Stimulated activated CD4-positive, alpha-beta T cell treated with anti-CD3 and anti-CD28 coated beads, Interleukin-15, amount 100 ng/mL, for 48 hours (primary cell): ENCODE data around the gene TSKU.
A peak's percentile ranks its signal among the peaks of the same experiment; 100 is the strongest.
"Not testable (repeated sequence)": the region's sequence is repeated elsewhere in the genome, so short reads cannot be mapped to it uniquely, and the experiment has no call there.

Experiments used
- DNase-seq, 2 donors: peaks; one replicate each; pipeline ENCODE4 v3.0.0-alpha.2; 2020; ENCODE audit warnings: low read depth in 2 of 2

The TSKU gene

DNA sequence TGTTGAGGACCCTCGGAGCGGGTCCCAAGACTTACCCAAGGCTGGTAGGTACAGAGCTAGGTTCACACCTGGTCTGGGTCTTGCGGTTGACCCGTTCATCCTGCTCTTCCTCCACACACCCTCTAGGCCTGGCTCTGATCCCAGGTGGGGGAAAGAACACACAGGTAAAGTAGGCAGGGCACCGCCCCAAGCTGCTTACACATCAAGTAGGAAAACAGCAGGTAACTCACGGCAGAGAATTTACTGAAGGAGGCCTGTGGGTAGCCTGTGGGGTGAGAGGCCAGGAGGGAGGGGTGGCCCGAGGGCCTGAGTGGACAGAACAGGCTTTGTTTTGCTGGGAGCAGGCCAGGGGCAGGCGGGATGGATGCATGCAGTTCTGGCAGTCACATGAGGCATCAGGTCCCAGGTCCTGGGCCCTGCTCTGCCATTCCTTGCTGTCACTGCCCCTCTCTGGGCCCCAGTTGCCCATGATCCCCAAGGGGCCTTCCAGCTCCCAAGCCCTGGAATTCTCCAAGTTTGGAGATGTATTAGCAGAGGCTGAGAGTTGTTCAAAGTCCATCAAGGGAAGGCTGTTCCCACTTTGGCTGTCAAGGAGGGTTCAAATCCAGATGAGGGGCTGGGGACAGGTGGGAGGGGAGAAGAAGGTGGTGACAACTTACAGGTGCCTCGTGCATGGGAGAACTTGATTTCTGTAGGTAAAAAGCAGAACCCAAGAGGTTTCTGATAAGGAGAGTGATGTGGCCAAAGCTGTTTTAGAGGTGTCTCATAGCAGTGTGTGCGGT lies 5.7 kb downstream of the TSKU start:
- no peak for DNase-seq

DNA sequence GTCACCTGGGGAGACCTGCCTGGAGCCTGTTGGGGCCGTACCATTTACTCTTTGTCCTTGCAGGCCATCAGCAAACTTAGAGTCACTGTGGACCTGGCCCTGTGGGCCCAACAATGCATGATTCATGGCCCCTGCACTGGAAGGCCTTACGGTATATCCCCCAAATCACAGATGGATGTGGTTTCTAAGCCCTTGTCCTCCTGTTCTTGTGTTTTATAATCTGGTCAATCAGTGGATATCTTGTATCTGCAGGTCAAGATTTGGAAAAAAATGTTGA lies 6.2 kb downstream of the TSKU start:
- DNase-seq = no peak

DNA sequence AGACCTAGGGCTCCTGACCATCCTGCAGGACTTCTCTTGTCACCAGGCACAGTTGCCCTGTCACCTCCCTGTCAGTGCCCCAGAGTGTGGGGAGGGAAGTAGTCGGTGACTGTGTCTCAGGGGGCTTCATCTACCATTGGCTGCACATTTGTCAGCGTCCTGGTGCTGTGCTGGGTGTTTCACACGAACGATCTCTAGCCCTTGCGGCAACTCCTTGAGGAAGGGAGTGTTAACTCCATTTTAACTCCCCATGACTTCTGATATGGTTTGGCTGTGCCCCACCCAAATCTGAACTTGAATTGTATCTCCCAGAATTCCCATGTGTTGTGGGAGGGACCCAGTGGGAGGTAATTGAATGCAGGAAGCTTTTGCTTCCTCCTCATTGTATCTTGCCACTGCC lies 7.1 kb downstream of the TSKU start:
- DNase-seq = no peak

DNA sequence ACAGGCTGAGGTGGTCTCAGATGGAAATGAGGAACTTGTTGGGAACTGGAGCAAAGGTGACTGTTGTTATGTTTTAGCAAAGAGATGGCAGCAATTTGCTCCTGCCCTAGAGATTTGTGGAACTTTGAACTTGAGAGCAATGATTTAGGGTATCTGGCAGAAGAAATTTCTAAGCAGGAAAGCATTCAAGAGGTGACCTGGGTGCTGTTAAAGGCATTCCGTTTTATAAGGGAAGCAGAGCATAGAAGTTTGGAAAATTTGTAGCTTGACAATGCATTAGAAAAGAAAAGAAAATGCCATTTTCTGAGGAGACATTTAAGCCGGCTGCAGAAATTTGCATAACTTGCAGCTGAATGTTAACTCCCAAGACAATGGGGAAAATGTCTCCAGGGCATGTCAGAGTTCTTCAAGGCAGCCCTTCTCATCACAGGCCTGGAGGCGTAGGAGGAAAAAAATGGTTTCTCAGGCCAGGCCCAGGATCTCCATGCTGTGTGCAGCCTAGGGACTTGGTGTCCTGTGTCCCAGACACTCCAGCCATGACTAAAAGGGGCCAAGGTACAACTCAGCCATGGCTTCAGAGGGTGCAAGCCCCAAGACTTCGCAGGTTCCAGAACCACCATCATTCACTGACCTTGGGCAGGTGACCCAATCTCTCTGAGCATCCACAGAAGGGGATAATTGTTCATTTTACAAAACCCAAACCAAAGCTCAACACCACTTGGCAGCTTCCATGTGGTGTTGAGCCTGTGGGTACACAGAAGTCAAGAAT lies 8.0 kb downstream of the TSKU start:
- DNase-seq = not testable (repeated sequence)

DNA sequence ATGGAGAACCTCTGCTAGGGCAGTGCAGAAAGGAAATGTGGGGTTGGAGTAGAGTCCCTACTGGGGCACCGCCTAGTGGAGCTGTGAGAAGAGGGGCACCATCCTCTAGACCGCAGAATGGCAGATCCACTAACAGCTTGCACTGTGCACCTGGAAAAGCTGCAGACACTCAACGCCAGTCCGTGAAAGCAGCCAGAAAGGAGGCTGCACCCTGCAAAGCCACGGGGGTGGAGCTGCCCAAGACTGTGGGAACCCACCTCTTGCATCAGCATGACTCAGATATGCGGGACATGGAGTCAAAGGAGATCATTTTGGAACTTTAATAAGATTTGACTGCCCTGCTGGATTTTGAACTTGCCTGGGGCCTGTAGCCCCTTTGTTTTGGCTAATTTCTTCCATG lies 8.7 kb downstream of the TSKU start:
- DNase-seq = no peak

DNA sequence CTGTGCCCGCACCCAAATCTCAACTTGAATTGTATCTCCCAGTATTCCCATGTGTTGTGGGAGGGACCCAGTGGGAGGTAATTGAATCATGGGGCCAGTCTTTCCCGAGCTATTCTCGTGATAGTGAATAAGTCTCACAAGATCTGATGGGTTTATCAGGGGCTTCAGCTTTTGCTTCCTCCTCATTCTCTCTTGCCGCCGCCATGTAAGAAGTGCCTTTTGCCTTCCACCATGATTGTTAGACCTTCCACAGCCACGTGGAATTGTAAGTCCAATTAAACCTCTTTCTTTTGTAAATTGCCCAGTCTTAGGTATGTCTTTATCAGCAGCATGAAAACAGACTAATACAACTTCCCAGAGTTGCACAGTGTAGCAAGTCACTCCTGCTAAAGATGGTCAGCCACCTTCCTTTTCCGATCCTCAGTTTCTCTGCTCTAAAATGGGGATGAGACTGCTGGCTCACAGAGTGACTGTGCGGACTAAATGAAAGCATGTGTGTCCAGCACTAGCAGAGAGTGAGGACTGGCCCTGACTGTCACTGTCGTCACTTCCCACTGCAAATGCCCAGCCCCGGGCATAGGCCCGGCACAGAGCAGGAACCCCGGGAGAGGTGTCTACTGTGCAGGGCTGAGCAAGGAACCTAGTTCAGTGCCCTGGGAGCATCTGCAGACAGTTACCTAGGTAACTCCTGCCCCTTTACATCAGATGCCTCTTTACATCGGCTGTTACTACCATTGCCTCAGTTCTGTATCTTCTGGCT lies 9.5 kb downstream of the TSKU start:
- DNase-seq = no peak

DNA sequence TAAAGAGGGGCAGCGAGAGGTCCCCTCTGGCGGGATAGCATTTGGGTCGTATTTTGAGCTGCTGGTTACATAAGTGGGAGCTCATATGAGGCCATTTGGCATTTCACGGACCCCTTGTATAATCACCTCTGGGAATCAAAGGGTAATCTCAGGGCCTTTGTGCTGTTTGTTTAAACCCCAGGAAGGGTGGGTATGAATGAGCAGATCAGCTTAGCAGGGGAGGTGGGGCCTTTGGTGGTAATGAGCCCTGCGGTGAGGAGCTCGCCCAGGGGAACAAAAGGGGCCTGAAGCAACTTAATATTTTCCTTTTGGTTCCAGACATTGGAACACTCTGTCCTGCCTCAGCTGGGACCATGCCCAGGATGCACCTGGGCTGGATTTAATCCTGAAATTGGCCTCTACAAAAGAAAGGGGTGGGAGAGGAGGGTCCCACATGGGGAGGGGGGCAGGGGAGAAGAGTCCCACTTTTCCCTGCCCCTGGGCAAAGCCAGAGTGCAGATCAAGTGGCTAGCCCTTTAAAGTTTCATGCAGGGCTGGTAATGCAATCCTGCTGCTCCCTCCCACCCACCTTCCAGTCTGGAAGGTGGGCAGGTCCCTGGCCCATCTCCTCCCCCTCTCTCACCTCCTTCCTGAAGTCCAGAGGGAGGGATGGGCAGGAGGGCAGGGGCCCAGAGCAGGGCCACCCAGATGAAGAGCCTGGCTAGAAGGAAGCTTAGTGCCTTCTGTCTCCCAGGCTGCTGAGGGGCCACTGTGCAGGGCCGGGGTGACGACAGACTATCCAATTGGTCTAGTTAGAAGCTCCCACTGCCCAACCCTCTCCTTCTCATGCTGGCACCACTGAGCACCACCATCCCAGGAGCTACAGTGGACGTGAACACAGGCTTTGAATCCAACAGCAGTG lies 10.5 kb downstream of the TSKU start:
- DNase-seq = no peak

DNA sequence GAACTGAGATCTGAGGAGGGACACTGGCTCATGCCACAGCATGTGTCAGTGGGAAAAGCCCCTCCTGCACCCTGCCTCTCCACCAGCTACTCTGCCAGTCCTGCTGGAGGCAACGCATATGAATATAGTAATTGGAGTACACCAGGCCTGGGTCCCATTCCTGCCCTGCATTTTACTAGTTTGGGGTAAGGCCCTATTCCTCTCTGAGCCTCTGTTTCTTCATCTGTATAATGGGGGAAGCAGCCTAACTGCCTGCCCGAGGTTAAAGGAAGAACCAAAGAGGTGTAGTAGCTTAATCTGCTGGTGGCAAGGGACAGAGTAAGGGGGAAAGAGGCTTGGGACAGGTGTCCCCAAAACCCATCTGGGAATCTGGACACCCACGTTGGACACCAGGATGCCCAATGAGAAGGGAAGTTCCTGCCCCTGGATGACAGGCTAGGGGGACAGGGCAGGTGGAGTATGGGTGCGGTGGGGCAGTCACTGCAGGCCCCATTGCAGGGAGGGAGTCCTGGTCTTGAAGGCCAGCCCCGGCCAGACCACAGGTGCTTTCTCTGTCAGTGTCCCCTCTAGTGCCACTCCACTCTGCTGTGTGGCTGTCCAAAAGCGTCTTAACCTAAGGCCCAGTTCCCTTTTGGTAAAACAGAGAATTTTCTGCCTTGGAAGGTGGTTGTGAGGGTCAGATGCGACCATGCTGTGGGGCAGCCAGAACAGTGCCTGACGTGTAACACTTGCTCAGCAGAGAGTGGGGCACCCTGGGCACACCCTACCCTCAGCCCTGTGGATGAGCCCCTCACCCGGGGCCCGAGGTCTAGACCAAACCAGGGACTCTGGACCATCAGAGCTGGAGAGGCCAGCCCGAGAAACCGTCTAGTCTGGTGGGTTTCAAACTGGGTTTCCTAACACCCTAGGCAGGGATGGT lies 11.5 kb downstream of the TSKU start:
- DNase-seq = no peak

DNA sequence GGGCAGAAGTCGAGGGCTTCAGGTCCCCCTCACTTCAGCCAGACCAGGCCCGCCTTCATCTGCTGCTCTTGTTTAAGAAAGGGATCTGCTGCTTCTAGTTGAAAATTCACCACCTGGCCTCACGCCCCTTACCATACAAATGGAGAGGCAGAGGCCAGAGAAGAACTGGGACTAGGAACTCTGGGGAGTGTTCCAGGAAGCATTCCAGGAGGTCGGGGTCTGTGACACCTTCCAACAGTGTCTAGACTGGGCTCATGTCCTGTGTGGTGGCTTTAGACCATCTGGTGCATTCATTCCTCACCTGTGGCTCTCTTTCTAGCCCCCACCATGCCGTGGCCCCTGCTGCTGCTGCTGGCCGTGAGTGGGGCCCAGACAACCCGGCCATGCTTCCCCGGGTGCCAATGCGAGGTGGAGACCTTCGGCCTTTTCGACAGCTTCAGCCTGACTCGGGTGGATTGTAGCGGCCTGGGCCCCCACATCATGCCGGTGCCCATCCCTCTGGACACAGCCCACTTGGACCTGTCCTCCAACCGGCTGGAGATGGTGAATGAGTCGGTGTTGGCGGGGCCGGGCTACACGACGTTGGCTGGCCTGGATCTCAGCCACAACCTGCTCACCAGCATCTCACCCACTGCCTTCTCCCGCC lies 12.3 kb downstream of the TSKU start:
- no peak for DNase-seq

DNA sequence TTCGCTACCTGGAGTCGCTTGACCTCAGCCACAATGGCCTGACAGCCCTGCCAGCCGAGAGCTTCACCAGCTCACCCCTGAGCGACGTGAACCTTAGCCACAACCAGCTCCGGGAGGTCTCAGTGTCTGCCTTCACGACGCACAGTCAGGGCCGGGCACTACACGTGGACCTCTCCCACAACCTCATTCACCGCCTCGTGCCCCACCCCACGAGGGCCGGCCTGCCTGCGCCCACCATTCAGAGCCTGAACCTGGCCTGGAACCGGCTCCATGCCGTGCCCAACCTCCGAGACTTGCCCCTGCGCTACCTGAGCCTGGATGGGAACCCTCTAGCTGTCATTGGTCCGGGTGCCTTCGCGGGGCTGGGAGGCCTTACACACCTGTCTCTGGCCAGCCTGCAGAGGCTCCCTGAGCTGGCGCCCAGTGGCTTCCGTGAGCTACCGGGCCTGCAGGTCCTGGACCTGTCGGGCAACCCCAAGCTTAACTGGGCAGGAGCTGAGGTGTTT lies 12.8 kb downstream of the TSKU start:
- no peak for DNase-seq

DNA sequence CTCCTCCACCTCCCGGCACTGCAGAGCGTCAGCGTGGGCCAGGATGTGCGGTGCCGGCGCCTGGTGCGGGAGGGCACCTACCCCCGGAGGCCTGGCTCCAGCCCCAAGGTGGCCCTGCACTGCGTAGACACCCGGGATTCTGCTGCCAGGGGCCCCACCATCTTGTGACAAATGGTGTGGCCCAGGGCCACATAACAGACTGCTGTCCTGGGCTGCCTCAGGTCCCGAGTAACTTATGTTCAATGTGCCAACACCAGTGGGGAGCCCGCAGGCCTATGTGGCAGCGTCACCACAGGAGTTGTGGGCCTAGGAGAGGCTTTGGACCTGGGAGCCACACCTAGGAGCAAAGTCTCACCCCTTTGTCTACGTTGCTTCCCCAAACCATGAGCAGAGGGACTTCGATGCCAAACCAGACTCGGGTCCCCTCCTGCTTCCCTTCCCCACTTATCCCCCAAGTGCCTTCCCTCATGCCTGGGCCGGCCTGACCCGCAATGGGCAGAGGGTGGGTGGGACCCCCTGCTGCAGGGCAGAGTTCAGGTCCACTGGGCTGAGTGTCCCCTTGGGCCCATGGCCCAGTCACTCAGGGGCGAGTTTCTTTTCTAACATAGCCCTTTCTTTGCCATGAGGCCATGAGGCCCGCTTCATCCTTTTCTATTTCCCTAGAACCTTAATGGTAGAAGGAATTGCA lies 13.5 kb downstream of the TSKU start:
- DNase-seq = no peak

DNA sequence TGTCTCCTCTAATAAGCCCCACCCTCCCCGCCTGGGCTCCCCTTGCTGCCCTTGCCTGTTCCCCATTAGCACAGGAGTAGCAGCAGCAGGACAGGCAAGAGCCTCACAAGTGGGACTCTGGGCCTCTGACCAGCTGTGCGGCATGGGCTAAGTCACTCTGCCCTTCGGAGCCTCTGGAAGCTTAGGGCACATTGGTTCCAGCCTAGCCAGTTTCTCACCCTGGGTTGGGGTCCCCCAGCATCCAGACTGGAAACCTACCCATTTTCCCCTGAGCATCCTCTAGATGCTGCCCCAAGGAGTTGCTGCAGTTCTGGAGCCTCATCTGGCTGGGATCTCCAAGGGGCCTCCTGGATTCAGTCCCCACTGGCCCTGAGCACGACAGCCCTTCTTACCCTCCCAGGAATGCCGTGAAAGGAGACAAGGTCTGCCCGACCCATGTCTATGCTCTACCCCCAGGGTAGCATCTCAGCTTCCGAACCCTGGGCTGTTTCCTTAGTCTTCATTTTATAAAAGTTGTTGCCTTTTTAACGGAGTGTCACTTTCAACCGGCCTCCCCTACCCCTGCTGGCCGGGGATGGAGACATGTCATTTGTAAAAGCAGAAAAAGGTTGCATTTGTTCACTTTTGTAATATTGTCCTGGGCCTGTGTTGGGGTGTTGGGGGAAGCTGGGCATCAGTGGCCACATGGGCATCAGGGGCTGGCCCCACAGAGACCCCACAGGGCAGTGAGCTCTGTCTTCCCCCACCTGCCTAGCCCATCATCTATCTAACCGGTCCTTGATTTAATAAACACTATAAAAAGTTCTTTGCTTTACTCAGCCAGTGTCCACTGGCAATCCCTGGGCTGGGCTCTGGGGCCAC lies 14.4 kb downstream of the TSKU start:
- no peak for DNase-seq

DNA sequence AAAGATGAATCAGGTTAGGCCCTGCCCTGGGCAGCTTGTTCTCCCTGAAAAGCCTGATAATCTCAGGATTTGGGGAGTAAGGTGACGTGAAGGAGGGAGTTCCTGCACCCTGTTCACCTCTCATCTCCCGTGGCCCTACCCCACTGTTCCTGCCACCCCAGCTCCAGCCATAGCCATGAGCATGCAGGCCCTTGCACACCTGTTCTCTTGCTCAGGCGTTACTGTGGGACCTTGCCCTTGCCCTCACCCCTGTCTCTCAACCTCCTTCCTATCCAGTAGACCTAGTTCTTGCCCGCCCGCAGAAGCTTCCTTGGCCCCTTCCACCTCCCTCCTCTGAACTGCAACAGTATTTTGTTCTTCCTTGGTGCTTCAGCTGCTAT lies 15.0 kb downstream of the TSKU start:
- no peak for DNase-seq

DNA sequence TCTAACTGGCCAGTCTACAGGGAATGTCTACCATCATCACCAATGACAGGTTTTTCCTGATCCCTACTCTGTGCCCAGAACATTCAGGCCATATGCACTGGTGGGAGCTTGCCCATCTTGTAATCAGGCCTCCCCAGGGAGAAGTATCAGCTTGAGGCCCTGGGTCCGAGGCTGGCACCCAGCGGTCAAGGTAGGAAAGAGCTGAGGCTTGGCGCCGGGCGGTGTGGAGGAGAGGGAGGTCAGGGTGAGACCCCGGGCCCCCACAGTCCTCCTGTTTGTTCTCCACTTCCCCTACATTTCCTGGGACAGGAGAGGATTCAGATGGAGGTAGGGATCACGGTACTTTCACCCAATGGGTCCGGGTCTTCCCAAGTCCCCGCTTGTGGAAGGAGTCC lies 15.5 kb downstream of the TSKU start:
- no peak for DNase-seq

DNA sequence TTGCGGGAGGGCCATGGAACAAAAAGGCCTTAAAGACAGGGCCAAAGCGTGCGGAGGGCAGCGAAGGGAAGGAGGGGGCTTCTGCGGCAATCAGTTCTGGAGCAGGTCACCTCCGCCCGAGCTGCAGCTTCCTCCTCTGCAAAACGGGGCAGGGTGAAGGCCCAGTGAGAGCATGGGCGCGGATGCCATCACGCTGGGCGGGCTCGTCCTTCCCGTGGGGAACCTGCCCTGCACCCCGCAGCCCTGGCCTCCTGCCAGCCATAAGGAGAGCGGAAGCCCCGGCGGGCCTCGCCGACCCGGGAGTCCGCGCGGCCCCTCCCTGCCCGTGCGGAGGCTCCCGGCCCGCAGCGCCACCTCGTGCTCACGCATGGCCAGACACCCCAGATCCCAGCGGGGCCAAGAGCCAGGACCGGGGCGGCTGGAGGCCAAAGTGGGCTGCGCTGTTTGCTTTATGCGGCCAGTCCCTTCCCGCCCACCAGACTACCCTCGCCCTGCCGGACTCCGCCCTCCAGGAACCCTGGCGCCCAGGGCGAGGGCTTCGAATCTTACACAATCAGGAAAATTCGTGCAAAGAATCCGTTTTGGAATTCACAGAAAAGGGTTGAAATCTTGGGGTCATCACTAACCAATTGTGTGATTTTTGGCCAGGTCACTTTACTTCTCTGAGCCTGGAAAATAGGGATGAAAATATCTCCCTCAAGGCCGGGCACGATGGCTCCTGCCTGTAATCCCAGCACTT lies 16.1 kb downstream of the TSKU start:
- peak; percentile 53 to 65 for DNase-seq

DNA sequence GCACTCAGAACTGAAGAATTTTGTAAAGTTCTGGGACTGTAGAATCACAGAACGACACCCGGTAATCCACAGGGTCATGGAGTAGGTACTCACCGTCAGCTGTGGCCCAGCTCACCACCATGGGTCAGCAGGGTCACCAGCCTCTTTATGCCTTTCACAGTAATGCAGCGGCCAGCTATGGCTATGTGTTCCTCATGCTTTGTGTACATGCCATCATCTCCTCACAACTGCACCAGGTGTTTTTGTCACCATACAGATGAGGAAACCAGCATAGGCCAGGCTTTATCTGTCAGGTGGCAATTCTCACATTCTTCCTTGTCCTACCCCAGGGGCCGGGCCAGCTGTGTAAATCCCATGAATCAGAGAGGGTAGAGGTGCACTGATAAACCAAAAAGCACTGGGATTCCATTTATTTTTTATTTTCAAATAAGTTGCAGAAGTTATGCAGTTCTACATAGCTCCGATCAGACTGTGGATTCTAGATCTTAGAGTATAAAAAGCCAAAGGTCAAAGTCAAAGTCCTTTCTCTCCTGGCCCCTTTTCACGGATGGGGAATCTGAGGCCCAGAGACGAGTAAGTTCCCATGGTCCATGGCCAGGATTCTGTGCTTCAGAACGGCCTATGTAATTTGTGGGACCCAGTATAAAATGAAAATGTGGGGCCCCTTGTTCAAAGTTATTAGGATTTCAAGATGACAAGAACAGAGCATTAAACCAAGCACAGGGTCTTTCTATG lies 17.5 kb downstream of the TSKU start:
- DNase-seq = no peak

DNA sequence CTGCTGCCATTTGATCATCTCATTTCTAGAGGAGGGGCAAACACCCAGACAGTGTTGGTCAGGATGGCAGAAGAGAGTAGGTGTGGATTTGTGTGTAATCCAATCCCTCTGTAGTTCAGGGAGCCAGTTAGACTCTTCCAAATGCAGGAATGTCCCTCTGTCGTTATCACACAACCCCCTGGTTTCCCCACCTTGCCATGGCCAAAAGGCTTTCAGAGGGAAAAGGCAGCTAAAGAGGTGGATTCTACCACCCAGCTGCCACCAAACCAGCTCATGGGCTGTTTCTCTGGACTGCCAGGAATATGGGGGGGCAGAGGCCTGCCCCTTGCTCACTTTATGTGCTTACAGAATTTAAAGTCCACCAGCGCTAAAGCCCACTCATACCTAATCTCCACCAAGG lies 18.1 kb downstream of the TSKU start:
- no peak for DNase-seq
